ENCODE measurements around the gene MAPK10.

MAPK10 gene

GRCh38 chr4:86291180-86291579, 68.7 kb downstream of the MAPK10 start:
- Histone ChIP-seq H3K9me3 (ENCODE audit: control insufficient read depth in 2 of 2, low read length in 2 of 2) (no peaks in the 10 kb centered on the region), H3K27me3 (ENCODE audit: control insufficient read depth in 2 of 2, insufficient read depth in 2 of 2, low read length in 2 of 2) (no peaks in the 10 kb centered on the region), H3K9ac (ENCODE audit: low read depth in 1 of 2, low read length in 2 of 2) (no peak overlapping the region), H3K4me3 (ENCODE audit: low read length in 2 of 2) (no peak overlapping the region), H3K36me3 (ENCODE audit: control insufficient read depth in 2 of 2, insufficient read depth in 2 of 2, low read length in 2 of 2) (no peaks in the 10 kb centered on the region), H3K27ac (ENCODE audit: low read depth in 2 of 2, low read length in 2 of 2) (no peak overlapping the region), H3K4me1 (ENCODE audit: control insufficient read depth in 2 of 2, insufficient read depth in 2 of 2, low read length in 2 of 2) (no peaks in the 10 kb centered on the region)

GRCh38 chr4:86286726-86287125, 73.1 kb downstream of the MAPK10 start:
- Histone ChIP-seq H3K4me3 (ENCODE audit: low read length in 2 of 2) (no peak overlapping the region), H3K27ac (ENCODE audit: low read depth in 2 of 2, low read length in 2 of 2) (no peak overlapping the region), H3K36me3 (ENCODE audit: control insufficient read depth in 2 of 2, insufficient read depth in 2 of 2, low read length in 2 of 2) (no peaks in the 10 kb centered on the region), H3K9ac (ENCODE audit: low read depth in 1 of 2, low read length in 2 of 2) (no peak overlapping the region), H3K4me1 (ENCODE audit: control insufficient read depth in 2 of 2, insufficient read depth in 2 of 2, low read length in 2 of 2) (no peaks in the 10 kb centered on the region), H3K27me3 (ENCODE audit: control insufficient read depth in 2 of 2, insufficient read depth in 2 of 2, low read length in 2 of 2) (no peaks in the 10 kb centered on the region), H3K9me3 (ENCODE audit: control insufficient read depth in 2 of 2, low read length in 2 of 2) (no peaks in the 10 kb centered on the region)

- Histone ChIP-seq H3K27ac (ENCODE audit: low read depth in 2 of 2, low read length in 2 of 2) (no peak overlapping the region), H3K4me3 (ENCODE audit: low read length in 2 of 2) (no peak overlapping the region), H3K4me1 (ENCODE audit: control insufficient read depth in 2 of 2, insufficient read depth in 2 of 2, low read length in 2 of 2) (no peaks in the 10 kb centered on the region), H3K9ac (ENCODE audit: low read depth in 1 of 2, low read length in 2 of 2) (no peak overlapping the region), H3K27me3 (ENCODE audit: control insufficient read depth in 2 of 2, insufficient read depth in 2 of 2, low read length in 2 of 2) (no peaks in the 10 kb centered on the region), H3K36me3 (ENCODE audit: control insufficient read depth in 2 of 2, insufficient read depth in 2 of 2, low read length in 2 of 2) (no peaks in the 10 kb centered on the region), H3K9me3 (ENCODE audit: control insufficient read depth in 2 of 2, low read length in 2 of 2) (no peaks in the 10 kb centered on the region)
Measured at GRCh38 chr4:86283371-86283770, 76.5 kb downstream of the MAPK10 start.

- Histone ChIP-seq H3K9ac (ENCODE audit: low read depth in 1 of 2, low read length in 2 of 2) (no peak overlapping the region), H3K9me3 (ENCODE audit: control insufficient read depth in 2 of 2, low read length in 2 of 2) (no peaks in the 10 kb centered on the region), H3K27me3 (ENCODE audit: control insufficient read depth in 2 of 2, insufficient read depth in 2 of 2, low read length in 2 of 2) (no peaks in the 10 kb centered on the region), H3K36me3 (ENCODE audit: control insufficient read depth in 2 of 2, insufficient read depth in 2 of 2, low read length in 2 of 2) (no peaks in the 10 kb centered on the region), H3K4me3 (ENCODE audit: low read length in 2 of 2) (no peak overlapping the region), H3K27ac (ENCODE audit: low read depth in 2 of 2, low read length in 2 of 2) (no peak overlapping the region), H3K4me1 (ENCODE audit: control insufficient read depth in 2 of 2, insufficient read depth in 2 of 2, low read length in 2 of 2) (no peaks in the 10 kb centered on the region)
Measured at GRCh38 chr4:86280246-86280645, 79.6 kb downstream of the MAPK10 start.

- no peaks in the 10 kb centered on the region for H3K4me1 ChIP-seq (ENCODE audit: control insufficient read depth in 2 of 2, insufficient read depth in 2 of 2, low read length in 2 of 2)
- no peaks in the 10 kb centered on the region for H3K27me3 ChIP-seq (ENCODE audit: control insufficient read depth in 2 of 2, insufficient read depth in 2 of 2, low read length in 2 of 2)
- H3K9me3 ChIP-seq (ENCODE audit: control insufficient read depth in 2 of 2, low read length in 2 of 2) = no peaks in the 10 kb centered on the region
- H3K9ac ChIP-seq (ENCODE audit: low read depth in 1 of 2, low read length in 2 of 2) = no peak overlapping the region
- no peak overlapping the region for H3K27ac ChIP-seq (ENCODE audit: low read depth in 2 of 2, low read length in 2 of 2)
- no peak overlapping the region for H3K4me3 ChIP-seq (ENCODE audit: low read length in 2 of 2)
- H3K36me3 ChIP-seq (ENCODE audit: control insufficient read depth in 2 of 2, insufficient read depth in 2 of 2, low read length in 2 of 2) = no peaks in the 10 kb centered on the region
Measured at GRCh38 chr4:86279293-86279960, 80.4 kb downstream of the MAPK10 start.

- no peak overlapping the region for H3K9ac ChIP-seq (ENCODE audit: low read depth in 1 of 2, low read length in 2 of 2)
- H3K36me3 ChIP-seq (ENCODE audit: control insufficient read depth in 2 of 2, insufficient read depth in 2 of 2, low read length in 2 of 2) = no peaks in the 10 kb centered on the region
- H3K27ac ChIP-seq (ENCODE audit: low read depth in 2 of 2, low read length in 2 of 2) = no peak overlapping the region
- no peaks in the 10 kb centered on the region for H3K9me3 ChIP-seq (ENCODE audit: control insufficient read depth in 2 of 2, low read length in 2 of 2)
- no peak overlapping the region for H3K4me3 ChIP-seq (ENCODE audit: low read length in 2 of 2)
- no peaks in the 10 kb centered on the region for H3K4me1 ChIP-seq (ENCODE audit: control insufficient read depth in 2 of 2, insufficient read depth in 2 of 2, low read length in 2 of 2)
- no peaks in the 10 kb centered on the region for H3K27me3 ChIP-seq (ENCODE audit: control insufficient read depth in 2 of 2, insufficient read depth in 2 of 2, low read length in 2 of 2)
Measured at GRCh38 chr4:86278126-86278525, 81.7 kb downstream of the MAPK10 start.

GRCh38 chr4:86274642-86275041, 85.2 kb downstream of the MAPK10 start:
- no peak overlapping the region for H3K4me3 ChIP-seq (ENCODE audit: low read length in 2 of 2)
- H3K4me1 ChIP-seq (ENCODE audit: control insufficient read depth in 2 of 2, insufficient read depth in 2 of 2, low read length in 2 of 2) = no peaks in the 10 kb centered on the region
- no peaks in the 10 kb centered on the region for H3K27me3 ChIP-seq (ENCODE audit: control insufficient read depth in 2 of 2, insufficient read depth in 2 of 2, low read length in 2 of 2)
- H3K9ac ChIP-seq (ENCODE audit: low read depth in 1 of 2, low read length in 2 of 2) = no peak overlapping the region
- no peaks in the 10 kb centered on the region for H3K36me3 ChIP-seq (ENCODE audit: control insufficient read depth in 2 of 2, insufficient read depth in 2 of 2, low read length in 2 of 2)
- no peaks in the 10 kb centered on the region for H3K9me3 ChIP-seq (ENCODE audit: control insufficient read depth in 2 of 2, low read length in 2 of 2)
- no peak overlapping the region for H3K27ac ChIP-seq (ENCODE audit: low read depth in 2 of 2, low read length in 2 of 2)

- Histone ChIP-seq H3K4me1 (ENCODE audit: control insufficient read depth in 2 of 2, insufficient read depth in 2 of 2, low read length in 2 of 2) (no peaks in the 10 kb centered on the region), H3K4me3 (ENCODE audit: low read length in 2 of 2) (no peak overlapping the region), H3K27me3 (ENCODE audit: control insufficient read depth in 2 of 2, insufficient read depth in 2 of 2, low read length in 2 of 2) (no peaks in the 10 kb centered on the region), H3K9ac (ENCODE audit: low read depth in 1 of 2, low read length in 2 of 2) (no peak overlapping the region), H3K36me3 (ENCODE audit: control insufficient read depth in 2 of 2, insufficient read depth in 2 of 2, low read length in 2 of 2) (no peaks in the 10 kb centered on the region), H3K27ac (ENCODE audit: low read depth in 2 of 2, low read length in 2 of 2) (no peak overlapping the region), H3K9me3 (ENCODE audit: control insufficient read depth in 2 of 2, low read length in 2 of 2) (no peaks in the 10 kb centered on the region)
Measured at GRCh38 chr4:86272669-86273068, 87.2 kb downstream of the MAPK10 start.

- no peaks in the 10 kb centered on the region for H3K27me3 ChIP-seq (ENCODE audit: control insufficient read depth in 2 of 2, insufficient read depth in 2 of 2, low read length in 2 of 2)
- no peaks in the 10 kb centered on the region for H3K36me3 ChIP-seq (ENCODE audit: control insufficient read depth in 2 of 2, insufficient read depth in 2 of 2, low read length in 2 of 2)
- no peak overlapping the region for H3K4me3 ChIP-seq (ENCODE audit: low read length in 2 of 2)
- H3K9me3 ChIP-seq (ENCODE audit: control insufficient read depth in 2 of 2, low read length in 2 of 2) = no peaks in the 10 kb centered on the region
- no peak overlapping the region for H3K27ac ChIP-seq (ENCODE audit: low read depth in 2 of 2, low read length in 2 of 2)
- no peaks in the 10 kb centered on the region for H3K4me1 ChIP-seq (ENCODE audit: control insufficient read depth in 2 of 2, insufficient read depth in 2 of 2, low read length in 2 of 2)
- H3K9ac ChIP-seq (ENCODE audit: low read depth in 1 of 2, low read length in 2 of 2) = no peak overlapping the region
Measured at GRCh38 chr4:86271057-86271456, 88.8 kb downstream of the MAPK10 start.

GRCh38 chr4:86269354-86269753, 90.5 kb downstream of the MAPK10 start:
- Histone ChIP-seq H3K27ac (ENCODE audit: low read depth in 2 of 2, low read length in 2 of 2) (no peak overlapping the region), H3K4me3 (ENCODE audit: low read length in 2 of 2) (no peak overlapping the region), H3K9ac (ENCODE audit: low read depth in 1 of 2, low read length in 2 of 2) (no peak overlapping the region), H3K4me1 (ENCODE audit: control insufficient read depth in 2 of 2, insufficient read depth in 2 of 2, low read length in 2 of 2) (no peaks in the 10 kb centered on the region), H3K9me3 (ENCODE audit: control insufficient read depth in 2 of 2, low read length in 2 of 2) (no peaks in the 10 kb centered on the region), H3K27me3 (ENCODE audit: control insufficient read depth in 2 of 2, insufficient read depth in 2 of 2, low read length in 2 of 2) (no peaks in the 10 kb centered on the region), H3K36me3 (ENCODE audit: control insufficient read depth in 2 of 2, insufficient read depth in 2 of 2, low read length in 2 of 2) (no peaks in the 10 kb centered on the region)

- no peaks in the 10 kb centered on the region for H3K27me3 ChIP-seq (ENCODE audit: control insufficient read depth in 2 of 2, insufficient read depth in 2 of 2, low read length in 2 of 2)
- H3K36me3 ChIP-seq (ENCODE audit: control insufficient read depth in 2 of 2, insufficient read depth in 2 of 2, low read length in 2 of 2) = no peaks in the 10 kb centered on the region
- no peaks in the 10 kb centered on the region for H3K9me3 ChIP-seq (ENCODE audit: control insufficient read depth in 2 of 2, low read length in 2 of 2)
- no peak overlapping the region for H3K9ac ChIP-seq (ENCODE audit: low read depth in 1 of 2, low read length in 2 of 2)
- no peak overlapping the region for H3K4me3 ChIP-seq (ENCODE audit: low read length in 2 of 2)
- no peaks in the 10 kb centered on the region for H3K4me1 ChIP-seq (ENCODE audit: control insufficient read depth in 2 of 2, insufficient read depth in 2 of 2, low read length in 2 of 2)
- no peak overlapping the region for H3K27ac ChIP-seq (ENCODE audit: low read depth in 2 of 2, low read length in 2 of 2)
Measured at GRCh38 chr4:86264241-86264640, 95.6 kb downstream of the MAPK10 start.

All from mucosa of rectum (tissue), 2 donors.